ENCODE data around the gene LIFR. TPM values are rescaled to one million over a fixed set of nuclear protein-coding genes. Genes with fewer than 3 reads are reported as not detected.

The LIFR gene
- total RNA-seq, 1 donor from 2014 or later, result 2.2 TPM

GRCh38 chr5:38465061-38465460 is 91.4 kb downstream of the LIFR start:
- no peaks in the 10 kb centered on the region for H3K9me3 ChIP-seq (ENCODE audit: low read depth)
- H3K27ac Mint-ChIP-seq, result no peak overlapping the region
- no peak overlapping the region for H2AFZ ChIP-seq (replicated peaks)
- no peaks in the 10 kb centered on the region for H3K79me2 ChIP-seq (ENCODE audit: low read depth)
- H3K9me3 Mint-ChIP-seq, result peaks cover 2% of the 10 kb centered on the region
- H4K20me1 ChIP-seq (ENCODE audit: low read depth), result no peaks in the 10 kb centered on the region
- no peak overlapping the region for H3K4me3 Mint-ChIP-seq
- H3K9ac ChIP-seq, result no peak overlapping the region
- H3K27me3 Mint-ChIP-seq (ENCODE audit: insufficient read depth, low read depth), result peaks cover 4% of the 10 kb centered on the region
- no peak overlapping the region for H3K4me2 ChIP-seq
- H3K36me3 Mint-ChIP-seq, result no peaks in the 10 kb centered on the region
- no peaks in the 10 kb centered on the region for H3F3A ChIP-seq (ENCODE audit: low read depth)
- peaks cover 7% of the 10 kb centered on the region for H3K4me1 ChIP-seq
- H3K4me1 Mint-ChIP-seq, result peaks cover 25% of the 10 kb centered on the region
- no peak overlapping the region for H3K27ac ChIP-seq
- no peaks in the 10 kb centered on the region for H3K36me3 ChIP-seq
- H3K4me3 ChIP-seq, result no peak overlapping the region
- DNase-seq (ENCODE audit: low spot score), result no peak
- no peaks in the 10 kb centered on the region for H3K27me3 ChIP-seq
- TF ChIP-seq EZH2phosphoT487 (IDR thresholded peaks at IDR 0.05) (no peak), EZH2 (IDR thresholded peaks at IDR 0.05) (no peak)
- TF ChIP-seq, protein P1, sequence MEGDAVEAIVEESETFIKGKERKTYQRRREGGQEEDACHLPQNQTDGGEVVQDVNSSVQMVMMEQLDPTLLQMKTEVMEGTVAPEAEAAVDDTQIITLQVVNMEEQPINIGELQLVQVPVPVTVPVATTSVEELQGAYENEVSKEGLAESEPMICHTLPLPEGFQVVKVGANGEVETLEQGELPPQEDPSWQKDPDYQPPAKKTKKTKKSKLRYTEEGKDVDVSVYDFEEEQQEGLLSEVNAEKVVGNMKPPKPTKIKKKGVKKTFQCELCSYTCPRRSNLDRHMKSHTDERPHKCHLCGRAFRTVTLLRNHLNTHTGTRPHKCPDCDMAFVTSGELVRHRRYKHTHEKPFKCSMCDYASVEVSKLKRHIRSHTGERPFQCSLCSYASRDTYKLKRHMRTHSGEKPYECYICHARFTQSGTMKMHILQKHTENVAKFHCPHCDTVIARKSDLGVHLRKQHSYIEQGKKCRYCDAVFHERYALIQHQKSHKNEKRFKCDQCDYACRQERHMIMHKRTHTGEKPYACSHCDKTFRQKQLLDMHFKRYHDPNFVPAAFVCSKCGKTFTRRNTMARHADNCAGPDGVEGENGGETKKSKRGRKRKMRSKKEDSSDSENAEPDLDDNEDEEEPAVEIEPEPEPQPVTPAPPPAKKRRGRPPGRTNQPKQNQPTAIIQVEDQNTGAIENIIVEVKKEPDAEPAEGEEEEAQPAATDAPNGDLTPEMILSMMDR (IDR thresholded peaks at IDR 0.05), result no peak

- Histone ChIP-seq H3K36me3 (no peaks in the 10 kb centered on the region), H4K20me1 (ENCODE audit: low read depth) (no peaks in the 10 kb centered on the region), H2AFZ (replicated peaks) (no peak overlapping the region), H3K27me3 (no peaks in the 10 kb centered on the region), H3F3A (ENCODE audit: low read depth) (no peaks in the 10 kb centered on the region), H3K27ac (no peak overlapping the region), H3K4me3 (no peak overlapping the region), H3K4me1 (peaks cover 3% of the 10 kb centered on the region), H3K4me2 (no peak overlapping the region), H3K79me2 (ENCODE audit: low read depth) (no peaks in the 10 kb centered on the region), H3K9ac (no peak overlapping the region), H3K9me3 (ENCODE audit: low read depth) (no peaks in the 10 kb centered on the region)
- H3K27me3 Mint-ChIP-seq (ENCODE audit: insufficient read depth, low read depth), result peaks cover 4% of the 10 kb centered on the region
- no peak overlapping the region for H3K27ac Mint-ChIP-seq
- peaks cover 2% of the 10 kb centered on the region for H3K9me3 Mint-ChIP-seq
- no peaks in the 10 kb centered on the region for H3K36me3 Mint-ChIP-seq
- H3K4me1 Mint-ChIP-seq, result peaks cover 18% of the 10 kb centered on the region
- TF ChIP-seq, protein P1 (IDR thresholded peaks at IDR 0.05), result no peak
- no peak for TF ChIP-seq EZH2phosphoT487 (IDR thresholded peaks at IDR 0.05)
- TF ChIP-seq EZH2 (IDR thresholded peaks at IDR 0.05), result no peak
- H3K4me3 Mint-ChIP-seq, result no peak overlapping the region
- DNase-seq (ENCODE audit: low spot score), result no peak
These were observed 92.6 kb downstream of the LIFR start for GRCh38 chr5:38463634-38464521.

DNA sequence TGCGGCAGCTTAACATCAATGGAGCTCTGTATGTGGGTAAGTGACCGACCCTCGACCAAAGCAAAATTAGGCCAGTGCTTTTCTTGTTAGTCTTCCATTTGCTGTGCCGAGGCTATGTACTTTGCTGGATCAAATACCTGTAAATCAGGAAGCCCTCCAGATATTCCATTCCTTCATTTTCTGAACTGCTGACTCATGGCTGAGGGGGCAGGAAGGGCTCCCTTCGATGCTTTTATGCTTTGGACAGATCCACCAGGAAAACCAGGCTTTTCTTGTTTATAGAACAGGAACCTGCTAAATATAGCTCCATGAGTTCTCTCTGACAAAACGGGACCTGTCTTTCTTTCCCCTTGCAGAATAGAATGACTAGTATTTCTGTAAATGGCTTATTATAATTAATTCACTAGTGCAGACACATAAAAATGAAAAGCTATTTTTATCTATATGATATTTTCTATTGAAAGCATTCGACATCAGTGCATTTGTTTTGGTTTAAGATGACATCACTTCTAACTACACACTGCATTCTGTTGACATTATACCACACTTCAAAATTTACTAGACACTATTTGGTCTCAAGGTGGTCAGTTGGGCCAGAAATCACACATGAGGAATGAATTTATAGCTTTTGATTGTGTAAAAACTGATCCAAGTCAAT is 93.3 kb downstream of the LIFR start:
- Histone ChIP-seq H3K4me3 (no peak overlapping the region), H3K4me1 (no peaks in the 10 kb centered on the region), H3F3A (ENCODE audit: low read depth) (no peaks in the 10 kb centered on the region), H3K27me3 (no peaks in the 10 kb centered on the region), H4K20me1 (ENCODE audit: low read depth) (no peaks in the 10 kb centered on the region), H3K9ac (no peak overlapping the region), H3K79me2 (ENCODE audit: low read depth) (no peaks in the 10 kb centered on the region), H3K4me2 (no peak overlapping the region), H3K27ac (no peak overlapping the region), H2AFZ (replicated peaks) (no peak overlapping the region), H3K9me3 (ENCODE audit: low read depth) (no peaks in the 10 kb centered on the region), H3K36me3 (no peaks in the 10 kb centered on the region)
- H3K27me3 Mint-ChIP-seq (ENCODE audit: insufficient read depth, low read depth), result peaks cover 4% of the 10 kb centered on the region
- TF ChIP-seq EZH2 (IDR thresholded peaks at IDR 0.05) (no peak), EZH2phosphoT487 (IDR thresholded peaks at IDR 0.05) (no peak)
- TF ChIP-seq, protein P1 (IDR thresholded peaks at IDR 0.05), result no peak
- no peak overlapping the region for H3K4me3 Mint-ChIP-seq
- H3K36me3 Mint-ChIP-seq, result no peaks in the 10 kb centered on the region
- H3K4me1 Mint-ChIP-seq, result peaks cover 10% of the 10 kb centered on the region
- H3K27ac Mint-ChIP-seq, result no peak overlapping the region
- DNase-seq (ENCODE audit: low spot score), result no peak
- peaks cover 2% of the 10 kb centered on the region for H3K9me3 Mint-ChIP-seq
